ENCODE results near the gene FIG4. TPM values are rescaled to one million over a fixed set of nuclear protein-coding genes. Genes with fewer than 3 reads are reported as not detected.
"Not testable (repeated sequence)": the region's sequence is repeated elsewhere in the genome, so short reads cannot be mapped to it uniquely, and the experiment has no call there.

Gene FIG4
- total RNA-seq, 4 donors from 2014 or later = 4.1 to 35.5 (median 17.4) TPM

- Histone ChIP-seq H3K9me3 (no peaks in the 10 kb centered on the region), H3K4me1 (no peaks in the 10 kb centered on the region), H3K4me3 (no peak overlapping the region), H3K27me3 (no peaks in the 10 kb centered on the region), H3K27ac (no peak overlapping the region), H3K36me3 (no peaks in the 10 kb centered on the region)
- no peak for DNase-seq
- TF ChIP-seq POLR2A (IDR thresholded peaks at IDR 0.05) (no peak), CTCF (IDR thresholded peaks at IDR 0.05) (no peak)
- intact Hi-C loops (cut with DNase I; ENCODE audit: low total_unique reads) = no loop called here
Measured at GRCh38 chr6:109720311-109720710, 29.2 kb downstream of the FIG4 start.

GRCh38 chr6:109722011-109722410 lies 30.9 kb downstream of the FIG4 start:
- intact Hi-C loops (cut with DNase I; ENCODE audit: low total_unique reads) = no loop called here

GRCh38 chr6:109722564-109723254 lies 31.6 kb downstream of the FIG4 start:
- TF ChIP-seq POLR2A (IDR thresholded peaks at IDR 0.05) = no peak
- no peak for TF ChIP-seq CTCF (IDR thresholded peaks at IDR 0.05)
- Histone ChIP-seq H3K27ac (no peak overlapping the region), H3K27me3 (no peaks in the 10 kb centered on the region), H3K9me3 (no peaks in the 10 kb centered on the region), H3K4me3 (no peak overlapping the region), H3K36me3 (no peaks in the 10 kb centered on the region), H3K4me1 (no peaks in the 10 kb centered on the region)
- DNase-seq = no peak
- intact Hi-C loops (cut with DNase I; ENCODE audit: low total_unique reads) = no loop called here

More at GRCh38 chr6:109722011-109722410, 30.9 kb downstream of the FIG4 start:
- H3K27me3 ChIP-seq = no peaks in the 10 kb centered on the region
- no peaks in the 10 kb centered on the region for H3K4me1 ChIP-seq
- no peak overlapping the region for H3K4me3 ChIP-seq
- no peak overlapping the region for H3K27ac ChIP-seq
- H3K9me3 ChIP-seq = no peaks in the 10 kb centered on the region
- TF ChIP-seq CTCF (IDR thresholded peaks at IDR 0.05) (no peak), POLR2A (IDR thresholded peaks at IDR 0.05) (no peak)
- DNase-seq = no peak
- no peaks in the 10 kb centered on the region for H3K36me3 ChIP-seq

- DNase-seq; intact Hi-C loops (cut with DNase I; ENCODE audit: low total_unique reads); H3K4me1 ChIP-seq; H3K27ac ChIP-seq; H3K27me3 ChIP-seq; H3K9me3 ChIP-seq; H3K36me3 ChIP-seq; H3K4me3 ChIP-seq: not testable (repeated sequence)
Measured at GRCh38 chr6:109725250-109725649, 34.2 kb downstream of the FIG4 start.

GRCh38 chr6:109736273-109737025 lies 45.4 kb downstream of the FIG4 start:
- TF ChIP-seq CTCF (IDR thresholded peaks at IDR 0.05) (no peak), POLR2A (IDR thresholded peaks at IDR 0.05) (no peak)
- intact Hi-C loops (cut with DNase I; ENCODE audit: low total_unique reads) = no loop called here
- H3K9me3 ChIP-seq = no peaks in the 10 kb centered on the region
- no peak overlapping the region for H3K4me3 ChIP-seq
- H3K27me3 ChIP-seq = no peaks in the 10 kb centered on the region
- H3K27ac ChIP-seq = no peak overlapping the region
- H3K36me3 ChIP-seq = no peaks in the 10 kb centered on the region
- no peak for DNase-seq
- H3K4me1 ChIP-seq = no peaks in the 10 kb centered on the region
